ENCODE measurements around the gene SYT7.

DNA sequence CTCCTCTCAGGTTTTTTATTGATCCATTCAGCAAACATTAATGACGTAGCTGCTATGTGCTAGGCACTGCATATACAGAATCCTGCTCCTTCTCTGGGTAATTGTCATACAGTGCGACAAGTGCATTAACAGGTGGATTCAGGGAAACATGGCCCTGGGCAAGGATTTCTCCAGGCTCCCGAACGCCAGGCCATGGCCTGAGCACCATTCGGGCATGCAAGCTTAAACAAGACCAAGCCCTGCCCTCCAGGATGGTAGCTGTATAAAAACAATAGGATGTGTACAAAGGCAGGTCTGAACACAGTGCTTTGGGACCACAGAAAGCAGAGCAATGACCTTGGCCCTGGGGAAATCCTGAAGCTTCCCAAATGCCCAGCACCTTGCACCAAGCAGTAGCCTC is 9.1 kb upstream of the SYT7 start:
- TF ChIP-seq CTCF (IDR thresholded peaks at IDR 0.05) (no peak), TCF7L2 (IDR thresholded peaks at IDR 0.05; ENCODE audit: low read depth, low read length) (no peak)
